GM23248 (cell line): ENCODE data around the gene COL5A3. TPM values are rescaled to one million over a fixed set of nuclear protein-coding genes. Genes with fewer than 3 reads are reported as not detected.
"Not testable (repeated sequence)": the region's sequence is repeated elsewhere in the genome, so short reads cannot be mapped to it uniquely, and the experiment has no call there.

Experiments used
- DNase-seq: peaks from one replicate; pipeline ENCODE4 v3.0.0-alpha.2; 2015
- H2AFZ ChIP-seq: fragments of 200-600 bp; sonication (generic); 2 replicates; pipeline ENCODE4 v1.6.1; 2016; ENCODE audit warnings: antibody characterized with exemption
- H3F3A ChIP-seq: fragments of 200-600 bp; sonication (generic); 2 replicates; pipeline ENCODE4 v1.6.1; 2016; ENCODE audit warnings: mild to moderate bottlenecking, antibody characterized with exemption, mixed run types; ENCODE audit not compliant: insufficient read depth
- H3K27ac ChIP-seq: fragments of 200-600 bp; sonication (generic); 2 replicates; pipeline ENCODE4 v1.5.1; 2016; ENCODE audit warnings: mild to moderate bottlenecking
- H3K27me3 ChIP-seq: fragments of 200-600 bp; sonication (generic); replicated peaks from 2 replicates; pipeline ENCODE4 v1.6.1; 2016; ENCODE audit warnings: mild to moderate bottlenecking; ENCODE audit not compliant: insufficient read depth
- H3K36me3 ChIP-seq: fragments of 200-600 bp; sonication (generic); 2 replicates; pipeline ENCODE4 v1.6.1; 2016; ENCODE audit warnings: low read depth, mild to moderate bottlenecking
- H3K4me1 ChIP-seq: fragments of 200-600 bp; sonication (generic); 2 replicates; pipeline ENCODE4 v1.6.1; 2016; ENCODE audit warnings: mild to moderate bottlenecking; ENCODE audit not compliant: insufficient read depth
- H3K4me2 ChIP-seq: fragments of 200-600 bp; sonication (generic); one replicate; pipeline ENCODE4 v1.6.1; 2016; ENCODE audit warnings: mild to moderate bottlenecking; ENCODE audit not compliant: unreplicated experiment
- H3K4me3 ChIP-seq: fragments of 200-600 bp; sonication (generic); 2 replicates; pipeline ENCODE4 v1.5.1; 2016; ENCODE audit warnings: mild to moderate bottlenecking
- H3K79me2 ChIP-seq: fragments of 200-600 bp; sonication (generic); 2 replicates; pipeline ENCODE4 v1.6.1; 2016; ENCODE audit warnings: mild to moderate bottlenecking; ENCODE audit not compliant: insufficient read depth
- H3K9ac ChIP-seq: fragments of 200-600 bp; sonication (generic); 2 replicates; pipeline ENCODE4 v1.6.1; 2016; ENCODE audit warnings: mild to moderate bottlenecking
- H3K9me2 ChIP-seq: fragments of 200-600 bp; sonication (generic); 2 replicates; pipeline ENCODE4 v1.6.1; 2016; ENCODE audit warnings: mixed run types, mild to moderate bottlenecking, moderate library complexity; ENCODE audit not compliant: insufficient read depth
- H3K9me3 ChIP-seq: fragments of 200-600 bp; sonication (generic); one replicate; pipeline ENCODE4 v1.6.1; 2017; ENCODE audit warnings: low read depth
- H4K20me1 ChIP-seq: fragments of 200-600 bp; sonication (generic); 2 replicates; pipeline ENCODE4 v1.6.0; 2016; ENCODE audit not compliant: insufficient read depth
- EZH2 ChIP-seq: fragments of 200-600 bp; sonication (generic); IDR thresholded peaks from 2 replicates; pipeline ENCODE4 v1.6.1; 2018; ENCODE audit warnings: antibody characterized with exemption, mild to moderate bottlenecking; ENCODE audit not compliant: insufficient read depth, poor library complexity, severe bottlenecking
- EZH2phosphoT487 ChIP-seq: fragments of 200-600 bp; sonication (generic); IDR thresholded peaks from 2 replicates; pipeline ENCODE4 v1.6.1; 2018; ENCODE audit warnings: antibody characterized with exemption, moderate library complexity, mild to moderate bottlenecking, low read depth; ENCODE audit not compliant: insufficient read depth
- WGBS, 2 experiments: methylation state at CpG; one replicate each; pipeline ENCODE4 v1.1.6; 2015 to 2017; ENCODE audit warnings: low lambda C conversion rate in 2 of 2, low coverage in 1 of 2; ENCODE audit errors: missing lambda C conversion rate in 2 of 2; 5-methylcytosine and 5-hydroxymethylcytosine counted together
- in situ Hi-C: fragments of 300-500 bp; cut with MboI; formaldehyde crosslinking; loops from 2 replicates; pipeline ENCODE4 v1.15.0; 2020
- polyA plus RNA-seq: library from polyadenylated mRNA; unstranded; fragments of >200 nt; fragmentation: Nextera tagmentation; extraction: Ambion mirVana; gene quantifications from 2 replicates; pipeline ENCODE4 v1.2.1, GENCODE V29; 2016
- total RNA-seq: library from RNA; depleted of rRNA; stranded (reverse); fragments of >200 nt; shearing (Covaris generic); gene quantifications from 2 replicates; pipeline ENCODE4 v1.2.3, GENCODE V29; 2014

The COL5A3 gene
- total and polyA plus RNA-seq, 2 experiments from 2014 or later = 4.2 to 22.8 TPM

GRCh38 chr19:9934132-9934950 lies 76.0 kb downstream of the COL5A3 start:
- Histone ChIP-seq H2AFZ (no peak overlapping the region), H3K79me2 (no peaks in the 10 kb centered on the region), H3F3A (peaks cover 8% of the 10 kb centered on the region; the same call in 1 of the 2 replicates), H4K20me1 (no peaks in the 10 kb centered on the region), H3K27me3 (peaks cover 9% of the 10 kb centered on the region; the same call in 1 of the 2 replicates), H3K9me3 (no peaks in the 10 kb centered on the region), H3K4me3 (no peak overlapping the region), H3K27ac (no peak overlapping the region), H3K9ac (no peak overlapping the region), H3K9me2 (no peaks in the 10 kb centered on the region), H3K4me1 (no peaks in the 10 kb centered on the region), H3K4me2 (no peak overlapping the region), H3K36me3 (no peaks in the 10 kb centered on the region)
- no peak for TF ChIP-seq EZH2
- no peak for TF ChIP-seq EZH2phosphoT487
- in situ Hi-C loops = loop anchor here (10.0 to 25.0 kb wide), 3 partner anchors 90 to 453 kb away; partner anchors contain the start of genes S1PR2 and TYK2
- peak; percentile 90 for DNase-seq
- 22 to 24% methylated on average over 19 to 23 of the region's 23 CpGs for WGBS, 2 experiments

GRCh38 chr19:9932835-9933234 lies 77.5 kb downstream of the COL5A3 start:
- no peaks in the 10 kb centered on the region for H3K9me2 ChIP-seq
- H3K9ac ChIP-seq = no peak overlapping the region
- TF ChIP-seq EZH2 = no peak
- TF ChIP-seq EZH2phosphoT487 = no peak
- H2AFZ ChIP-seq = no peak overlapping the region
- peaks cover 6% of the 10 kb centered on the region; the same call in 1 of the 2 replicates for H3F3A ChIP-seq
- no peak overlapping the region for H3K4me2 ChIP-seq
- WGBS, 2 experiments = 97 to 98% methylated on average over 4 of the region's 4 CpGs
- H3K27ac ChIP-seq = no peak overlapping the region
- no peaks in the 10 kb centered on the region for H3K4me1 ChIP-seq
- H4K20me1 ChIP-seq = no peaks in the 10 kb centered on the region
- H3K36me3 ChIP-seq = no peaks in the 10 kb centered on the region
- H3K9me3 ChIP-seq = no peaks in the 10 kb centered on the region
- no peaks in the 10 kb centered on the region for H3K79me2 ChIP-seq
- peaks cover 9% of the 10 kb centered on the region; the same call in 1 of the 2 replicates for H3K27me3 ChIP-seq
- no peak overlapping the region for H3K4me3 ChIP-seq
- no peak for DNase-seq
- in situ Hi-C loops = loop anchor here (10.0 to 25.0 kb wide), 3 partner anchors 92 to 454 kb away; partner anchors contain the start of genes S1PR2 and TYK2

- Histone ChIP-seq H2AFZ (no peak overlapping the region), H3K9ac (no peak overlapping the region), H3K4me3 (no peak overlapping the region), H3K9me3 (no peaks in the 10 kb centered on the region), H3K27ac (no peak overlapping the region), H3F3A (peaks cover 6% of the 10 kb centered on the region; the same call in 1 of the 2 replicates), H4K20me1 (no peaks in the 10 kb centered on the region), H3K4me1 (no peaks in the 10 kb centered on the region), H3K27me3 (peaks cover 9% of the 10 kb centered on the region; the same call in 1 of the 2 replicates), H3K79me2 (no peaks in the 10 kb centered on the region), H3K4me2 (no peak overlapping the region), H3K36me3 (no peaks in the 10 kb centered on the region), H3K9me2 (no peaks in the 10 kb centered on the region)
- in situ Hi-C loops = loop anchor here (10.0 to 25.0 kb wide), 3 partner anchors 93 to 456 kb away; partner anchors contain the start of genes S1PR2 and TYK2
- 96 to 100% methylated on average over 1 of the region's 1 CpG for WGBS, 2 experiments
- DNase-seq = no peak
- TF ChIP-seq EZH2 (no peak), EZH2phosphoT487 (no peak)
Measured at GRCh38 chr19:9931629-9932028, 78.7 kb downstream of the COL5A3 start.

GRCh38 chr19:9923440-9923839 lies 86.9 kb downstream of the COL5A3 start:
- no peaks in the 10 kb centered on the region for H3K27me3 ChIP-seq
- DNase-seq = no peak
- no peaks in the 10 kb centered on the region for H3K4me1 ChIP-seq
- H4K20me1 ChIP-seq = no peaks in the 10 kb centered on the region
- H3F3A ChIP-seq = no peaks in the 10 kb centered on the region
- H3K4me3 ChIP-seq = no peak overlapping the region
- WGBS, 2 experiments = 89 to 92% methylated on average over 4 of the region's 4 CpGs
- no peak overlapping the region for H3K27ac ChIP-seq
- TF ChIP-seq EZH2 = no peak
- in situ Hi-C loops = no loop called here
- no peak overlapping the region for H3K9ac ChIP-seq
- H3K9me2 ChIP-seq = no peaks in the 10 kb centered on the region
- H3K9me3 ChIP-seq = no peaks in the 10 kb centered on the region
- H3K36me3 ChIP-seq = no peaks in the 10 kb centered on the region
- no peak overlapping the region for H3K4me2 ChIP-seq
- no peaks in the 10 kb centered on the region for H3K79me2 ChIP-seq
- no peak overlapping the region for H2AFZ ChIP-seq

GRCh38 chr19:9922782-9923379 lies 87.4 kb downstream of the COL5A3 start:
- H3K79me2 ChIP-seq, H3K4me1 ChIP-seq, H3K36me3 ChIP-seq, in situ Hi-C loops, H3F3A ChIP-seq, H3K9ac ChIP-seq, H2AFZ ChIP-seq, H3K27me3 ChIP-seq, H3K27ac ChIP-seq, H3K9me2 ChIP-seq, H3K4me3 ChIP-seq, H4K20me1 ChIP-seq, DNase-seq, H3K4me2 ChIP-seq, H3K9me3 ChIP-seq: not testable (repeated sequence)
- 76 to 80% methylated on average over 5 of the region's 5 CpGs for WGBS, 2 experiments
